Suprapubic skin (tissue), 4 donors: Measurements from ENCODE around the gene ANAPC10. TPM values are rescaled to one million over a fixed set of nuclear protein-coding genes. Genes with fewer than 3 reads are reported as not detected.

Experiments used
- DNase-seq, 2 donors: peaks; one replicate each; pipeline ENCODE4 v3.0.0-alpha.2; 2019; ENCODE audit warnings: low spot score in 2 of 2
- H3K27ac ChIP-seq: fragments of 200-600 bp; sonication (generic); one replicate; pipeline ENCODE4 v1.5.1; 2019
- H3K27me3 ChIP-seq: fragments of 200-600 bp; sonication (generic); one replicate; pipeline ENCODE4 v1.5.1; 2019
- H3K36me3 ChIP-seq: fragments of 200-600 bp; sonication (generic); one replicate; pipeline ENCODE4 v1.5.1; 2019
- H3K4me1 ChIP-seq: fragments of 200-600 bp; sonication (generic); one replicate; pipeline ENCODE4 v1.5.1; 2019
- H3K4me3 ChIP-seq: fragments of 200-600 bp; sonication (generic); one replicate; pipeline ENCODE4 v1.5.1; 2019; ENCODE audit warnings: mild to moderate bottlenecking
- H3K9me3 ChIP-seq: fragments of 200-600 bp; sonication (generic); one replicate; pipeline ENCODE4 v1.5.1; 2019
- EP300 ChIP-seq: sonication (generic); formaldehyde crosslinking; IDR thresholded peaks from one replicate; pipeline ENCODE4 v1.6.1; 2017; ENCODE audit warnings: antibody characterized with exemption
- POLR2A ChIP-seq, 2 donors: fragments of 450-650 bp; IDR thresholded peaks; one replicate each; pipeline ENCODE4 v1.6.1; 2017; ENCODE audit warnings: antibody characterized with exemption in 2 of 2, mild to moderate bottlenecking in 2 of 2, moderate library complexity in 2 of 2
- POLR2AphosphoS5 ChIP-seq, 3 donors: sonication (generic); formaldehyde crosslinking; IDR thresholded peaks; one replicate each; pipeline ENCODE4 v1.6.1; 2017; ENCODE audit warnings: antibody characterized with exemption in 3 of 3
- WGBS: methylation state at CpG from one replicate; pipeline ENCODE4 v1.1.5; 2018; 5-methylcytosine and 5-hydroxymethylcytosine counted together
- total RNA-seq, 4 donors: library from RNA; depleted of rRNA; stranded (reverse); fragments of >200 nt; gene quantifications; one replicate each; pipeline ENCODE4 v1.1.0, GENCODE V29; 2016
- TF ChIP-seq, protein P1 (sequence below), 2 donors: fragments of 200-600 bp in 1 of 2; fragments of 450-650 bp in 1 of 2; sonication (generic) in 1 of 2; IDR thresholded peaks; one replicate each; pipeline ENCODE4 v1.5.1; 2016 to 2019; ENCODE audit warnings: antibody characterized with exemption in 2 of 2, mild to moderate bottlenecking in 1 of 2, moderate library complexity in 1 of 2

ANAPC10 gene
- total RNA-seq, 4 donors from 2014 or later = 16.1 to 30.1 (median 24.0) TPM

DNA sequence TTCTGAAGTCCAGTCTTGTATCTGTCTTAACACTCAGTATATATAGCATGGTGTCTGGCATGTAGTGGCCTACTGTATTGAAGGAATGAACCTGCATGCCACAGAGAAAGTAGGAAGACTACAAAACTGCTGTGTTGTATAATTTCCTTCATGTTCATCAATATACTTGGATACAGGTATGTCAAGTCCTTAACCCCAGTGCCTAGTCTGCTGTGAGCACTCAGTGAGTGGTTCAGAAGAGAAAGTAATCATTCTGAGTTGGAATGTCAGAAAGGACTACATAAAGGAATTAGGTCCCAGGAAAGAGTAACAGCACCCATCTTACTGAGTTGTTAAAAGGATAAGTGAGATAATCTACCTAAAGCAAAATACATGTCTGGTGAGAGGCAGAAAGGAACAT lies 32.1 kb upstream of the ANAPC10 start:
- H3K36me3 ChIP-seq = peaks cover 44% of the 10 kb centered on the region
- H3K27me3 ChIP-seq = no peaks in the 10 kb centered on the region
- no peak for DNase-seq
- H3K4me1 ChIP-seq = no peaks in the 10 kb centered on the region
- TF ChIP-seq, protein P1, sequence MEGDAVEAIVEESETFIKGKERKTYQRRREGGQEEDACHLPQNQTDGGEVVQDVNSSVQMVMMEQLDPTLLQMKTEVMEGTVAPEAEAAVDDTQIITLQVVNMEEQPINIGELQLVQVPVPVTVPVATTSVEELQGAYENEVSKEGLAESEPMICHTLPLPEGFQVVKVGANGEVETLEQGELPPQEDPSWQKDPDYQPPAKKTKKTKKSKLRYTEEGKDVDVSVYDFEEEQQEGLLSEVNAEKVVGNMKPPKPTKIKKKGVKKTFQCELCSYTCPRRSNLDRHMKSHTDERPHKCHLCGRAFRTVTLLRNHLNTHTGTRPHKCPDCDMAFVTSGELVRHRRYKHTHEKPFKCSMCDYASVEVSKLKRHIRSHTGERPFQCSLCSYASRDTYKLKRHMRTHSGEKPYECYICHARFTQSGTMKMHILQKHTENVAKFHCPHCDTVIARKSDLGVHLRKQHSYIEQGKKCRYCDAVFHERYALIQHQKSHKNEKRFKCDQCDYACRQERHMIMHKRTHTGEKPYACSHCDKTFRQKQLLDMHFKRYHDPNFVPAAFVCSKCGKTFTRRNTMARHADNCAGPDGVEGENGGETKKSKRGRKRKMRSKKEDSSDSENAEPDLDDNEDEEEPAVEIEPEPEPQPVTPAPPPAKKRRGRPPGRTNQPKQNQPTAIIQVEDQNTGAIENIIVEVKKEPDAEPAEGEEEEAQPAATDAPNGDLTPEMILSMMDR (IDR thresholded peaks at IDR 0.05) = no peak
- TF ChIP-seq EP300 (no peak), POLR2A (IDR thresholded peaks at IDR 0.05) (no peak), POLR2AphosphoS5 (IDR thresholded peaks at IDR 0.05) (no peak)
- no peak overlapping the region for H3K27ac ChIP-seq
- H3K9me3 ChIP-seq = no peaks in the 10 kb centered on the region
- H3K4me3 ChIP-seq = no peak overlapping the region

DNA sequence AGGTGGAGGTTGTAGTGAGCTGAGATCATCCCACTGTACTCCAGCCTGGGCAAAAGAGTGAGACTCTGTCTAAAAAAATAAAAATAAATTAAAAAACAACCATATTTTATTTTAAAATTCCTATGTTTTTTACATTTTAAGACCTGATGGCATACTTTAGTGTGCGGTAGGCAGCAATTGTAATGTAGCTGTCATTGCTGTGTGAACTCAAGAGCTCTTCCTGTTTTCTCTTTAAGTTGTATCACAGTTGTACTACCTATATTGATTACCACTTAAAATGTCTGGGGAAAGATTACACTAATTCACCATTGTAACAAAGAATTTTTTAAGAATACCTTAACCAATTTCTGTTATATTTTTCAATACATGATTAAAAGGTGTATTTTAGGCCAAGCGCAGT lies 27.4 kb upstream of the ANAPC10 start:
- peaks cover 84% of the 10 kb centered on the region for H3K36me3 ChIP-seq
- H3K4me1 ChIP-seq = no peaks in the 10 kb centered on the region
- H3K27me3 ChIP-seq = no peaks in the 10 kb centered on the region
- no peak for DNase-seq
- H3K9me3 ChIP-seq = no peaks in the 10 kb centered on the region
- H3K27ac ChIP-seq = no peak overlapping the region
- no peak overlapping the region for H3K4me3 ChIP-seq
- TF ChIP-seq EP300 = no peak
- TF ChIP-seq POLR2A (IDR thresholded peaks at IDR 0.05) = no peak
- TF ChIP-seq, protein P1 (IDR thresholded peaks at IDR 0.05) = no peak
- no peak for TF ChIP-seq POLR2AphosphoS5 (IDR thresholded peaks at IDR 0.05)
- WGBS = 97% methylated on average over 2 of the region's 2 CpGs

DNA sequence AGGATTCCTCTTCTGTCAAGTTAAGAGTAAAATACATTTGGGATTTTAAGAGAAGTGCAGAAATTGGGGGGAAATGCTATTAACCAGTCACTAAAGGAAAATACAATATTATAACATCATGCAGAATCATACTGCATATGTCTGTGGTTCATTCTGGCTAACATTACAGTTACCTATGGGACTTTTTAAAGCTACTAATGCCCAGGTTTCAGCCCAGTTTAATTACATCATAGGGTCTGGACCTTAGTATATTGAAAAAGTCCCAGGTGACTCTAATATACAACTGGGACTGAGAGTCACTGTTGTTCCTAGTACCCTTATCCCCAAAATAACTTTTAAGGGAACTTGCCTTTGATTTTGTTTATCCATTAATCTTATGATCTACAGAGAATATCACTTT lies 10.1 kb upstream of the ANAPC10 start:
- TF ChIP-seq POLR2AphosphoS5 (IDR thresholded peaks at IDR 0.05) = no peak
- TF ChIP-seq EP300 = no peak
- TF ChIP-seq POLR2A (IDR thresholded peaks at IDR 0.05) = no peak
- TF ChIP-seq, protein P1 (IDR thresholded peaks at IDR 0.05) = no peak
- DNase-seq = no peak
- Histone ChIP-seq H3K4me3 (no peak overlapping the region), H3K27ac (no peak overlapping the region), H3K4me1 (no peaks in the 10 kb centered on the region), H3K36me3 (peaks cover 73% of the 10 kb centered on the region), H3K27me3 (no peaks in the 10 kb centered on the region), H3K9me3 (no peaks in the 10 kb centered on the region)

DNA sequence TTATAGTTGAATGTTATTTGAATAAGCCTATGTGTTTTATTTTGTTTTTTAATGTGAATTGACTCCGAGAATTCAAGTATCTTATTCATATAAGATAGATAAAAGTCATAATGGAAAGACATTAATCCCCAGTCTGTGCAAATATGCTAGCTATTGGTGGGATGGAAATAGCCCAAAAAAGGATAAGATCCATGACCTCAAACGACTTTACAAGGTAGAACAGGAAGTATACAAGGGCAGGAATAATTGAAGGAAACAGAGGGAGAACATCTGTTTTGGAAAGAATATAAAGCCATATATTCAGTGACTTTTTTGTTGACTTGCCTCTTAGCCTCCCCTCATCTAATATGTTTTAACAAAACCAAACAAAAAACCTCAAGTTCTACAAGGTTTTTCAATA lies 9.1 kb upstream of the ANAPC10 start:
- no peaks in the 10 kb centered on the region for H3K9me3 ChIP-seq
- no peak overlapping the region for H3K4me3 ChIP-seq
- 69% methylated on average over 2 of the region's 2 CpGs for WGBS
- no peak for DNase-seq
- peaks cover 3% of the 10 kb centered on the region for H3K4me1 ChIP-seq
- no peak overlapping the region for H3K27ac ChIP-seq
- TF ChIP-seq, protein P1 (IDR thresholded peaks at IDR 0.05) = no peak
- TF ChIP-seq POLR2AphosphoS5 (IDR thresholded peaks at IDR 0.05) (no peak), EP300 (no peak), POLR2A (IDR thresholded peaks at IDR 0.05) (no peak)
- peaks cover 63% of the 10 kb centered on the region for H3K36me3 ChIP-seq
- no peaks in the 10 kb centered on the region for H3K27me3 ChIP-seq

DNA sequence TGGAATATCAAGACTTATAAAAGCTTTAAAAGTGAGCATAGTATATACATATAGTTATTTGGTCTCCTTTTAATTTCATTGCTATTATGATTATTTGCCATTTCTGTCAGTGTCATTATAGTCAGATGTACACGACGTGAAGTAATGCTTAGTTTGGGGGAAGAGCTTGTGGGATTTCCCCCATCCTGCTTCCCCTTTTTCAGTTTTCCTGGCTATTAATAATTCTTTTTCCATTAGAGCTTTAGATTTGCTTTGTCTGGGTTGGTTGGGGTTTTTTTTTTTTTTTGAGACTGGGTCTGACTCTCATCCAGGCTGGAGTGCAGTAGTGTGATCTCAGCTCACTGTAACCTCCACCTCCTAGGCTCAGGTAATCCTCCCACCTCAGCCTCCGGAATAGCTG lies 5.5 kb upstream of the ANAPC10 start:
- H3K27ac ChIP-seq = no peak overlapping the region
- H3K4me1 ChIP-seq = peaks cover 31% of the 10 kb centered on the region
- DNase-seq = no peak
- 84% methylated on average over 3 of the region's 3 CpGs for WGBS
- no peaks in the 10 kb centered on the region for H3K9me3 ChIP-seq
- H3K4me3 ChIP-seq = no peak overlapping the region
- TF ChIP-seq POLR2AphosphoS5 (IDR thresholded peaks at IDR 0.05) (no peak), POLR2A (IDR thresholded peaks at IDR 0.05) (no peak), EP300 (no peak)
- TF ChIP-seq, protein P1 (IDR thresholded peaks at IDR 0.05) = no peak
- peaks cover 27% of the 10 kb centered on the region for H3K36me3 ChIP-seq
- H3K27me3 ChIP-seq = no peaks in the 10 kb centered on the region
